ENCODE data around the gene MSMB. TPM values are rescaled to one million over a fixed set of nuclear protein-coding genes. Genes with fewer than 3 reads are reported as not detected.

The MSMB gene
- total and polyA plus RNA-seq, 2 of the 8 experiments (the other 6 are each of a cell fraction or from before 2014, with no cell fraction given): not detected

DNA sequence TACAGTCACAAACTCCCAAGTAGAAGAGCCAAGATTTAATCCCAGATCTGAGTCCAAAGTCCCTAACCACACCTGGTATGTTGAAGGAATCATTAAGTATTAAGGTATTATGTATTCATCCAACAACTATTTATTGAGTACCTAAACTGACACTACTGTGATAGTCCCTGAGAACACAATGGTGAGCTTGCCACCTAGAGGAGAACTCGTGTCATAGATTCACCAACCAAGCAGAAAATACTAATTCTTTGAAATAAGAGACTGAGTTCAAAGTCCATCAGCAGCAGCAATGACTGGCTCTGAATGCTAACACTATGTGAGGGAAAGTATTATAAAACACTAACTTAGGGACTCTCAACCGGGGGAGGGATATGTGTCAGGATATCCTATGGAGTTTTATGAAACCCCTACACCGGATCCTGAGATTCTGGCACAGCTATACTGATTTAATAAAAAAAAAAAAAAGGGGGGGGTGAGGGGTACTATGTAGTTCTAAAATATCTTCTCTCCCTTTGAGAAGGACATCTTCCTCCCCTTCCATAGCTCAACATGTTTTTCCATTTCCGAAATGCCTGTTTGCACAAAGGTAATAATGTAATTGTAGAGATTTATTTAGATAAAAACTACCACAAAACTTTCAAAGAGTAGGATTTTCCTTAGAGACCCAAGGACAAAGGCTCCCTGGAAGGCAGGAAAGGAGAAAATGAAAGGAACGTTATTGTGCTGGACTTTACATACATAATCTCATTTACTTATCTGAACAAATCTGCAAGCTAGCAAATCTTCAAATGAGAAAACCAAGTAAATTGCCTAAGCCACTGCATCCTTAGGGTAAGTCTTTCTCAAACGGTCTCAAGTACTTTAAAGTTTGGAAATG lies 17.2 kb downstream of the MSMB start:
- H2BK5ac ChIP-seq (ENCODE audit: low read depth, low read length): no peak overlapping the region
- FAIRE-seq: no peak
- no peak overlapping the region for H3K23ac ChIP-seq (ENCODE audit: insufficient read length)
- no peak for DNase-seq (ENCODE audit: low read depth in 1 of 2, low spot score in 2 of 2)
- H3K79me1 ChIP-seq (ENCODE audit: low read depth, low read length): peaks cover 2% of the 10 kb centered on the region; the same call in 1 of the 2 replicates
- peak overlapping the region in 1 of 4 experiments; percentile 89; a peak in 2 of 8 replicates for H3K4me3 ChIP-seq (ENCODE audit: extremely low read depth in 1 of 4, insufficient read depth in 2 of 4, low read depth in 3 of 4, low read length in 4 of 4)
- no peak overlapping the region for H2BK120ac ChIP-seq (replicated peaks; ENCODE audit: low read depth, low read length)
- no peak overlapping the region for H4K91ac ChIP-seq (replicated peaks; ENCODE audit: insufficient read length, low read length)
- no peak overlapping the region for H2AK5ac ChIP-seq (ENCODE audit: low read depth, low read length)
- H4K5ac ChIP-seq (ENCODE audit: insufficient read length, low read depth, low read length): no peak overlapping the region
- H3K18ac ChIP-seq (ENCODE audit: extremely low read depth, low read length): no peak overlapping the region
- no peaks in the 10 kb centered on the region for H3K27me3 ChIP-seq (replicated peaks in 1 of 4; ENCODE audit: control insufficient read depth in 3 of 4, extremely low read depth in 1 of 4, insufficient read depth in 3 of 4, low read length in 3 of 4)
- no peak overlapping the region for H3K4ac ChIP-seq (replicated peaks; ENCODE audit: insufficient read length, low read depth, low read length)
- no peaks in the 10 kb centered on the region for H3K36me3 ChIP-seq (ENCODE audit: control insufficient read depth in 2 of 4, insufficient read depth in 4 of 4, low read length in 3 of 4)
- no peak overlapping the region for H2AFZ ChIP-seq (ENCODE audit: low read length)
- no peak overlapping the region for H3K27ac ChIP-seq (ENCODE audit: low read depth, low read length)
- H3K4me1 ChIP-seq (replicated peaks in 1 of 4; ENCODE audit: control insufficient read depth in 3 of 4, insufficient read depth in 4 of 4, low read length in 3 of 4): peaks cover 0 to 12% (median 3%) of the 10 kb centered on the region in 4 experiments; a peak in 5 of 7 replicates
- WGBS, 2 experiments (ENCODE audit: extremely low coverage in 1 of 2, insufficient coverage in 1 of 2, insufficient read length in 1 of 2, insufficient replicate concordance in 2 of 2, low coverage in 1 of 2, low lambda C conversion rate in 2 of 2, missing lambda C conversion rate in 1 of 2): 54% methylated on average over 6 of the region's 6 CpGs; no CpG with 5 or more reads in 1 of the 2 experiments
- no peak overlapping the region for H3K56ac ChIP-seq (replicated peaks; ENCODE audit: insufficient read length, low read depth, low read length)
- no peak overlapping the region for H2BK20ac ChIP-seq (ENCODE audit: low read length)
- peak overlapping the region; percentile 73 to 80; a peak in 2 of 4 replicates for H3K4me2 ChIP-seq (ENCODE audit: insufficient read depth in 1 of 2, low read depth in 2 of 2, low read length in 2 of 2)
- peaks cover 1 to 15% of the 10 kb centered on the region in 2 experiments for H4K20me1 ChIP-seq (replicated peaks in 1 of 2; ENCODE audit: control insufficient read depth in 1 of 2, insufficient read depth in 2 of 2, low read length in 2 of 2)
- no peak overlapping the region; a peak in 1 of 7 replicates for H3K9ac ChIP-seq (replicated peaks in 1 of 4; ENCODE audit: extremely low read depth in 1 of 4, low read depth in 3 of 4, low read length in 3 of 4)
- H3K79me2 ChIP-seq (ENCODE audit: control insufficient read depth in 1 of 2, insufficient read depth in 2 of 2, low read length in 2 of 2): peaks cover 0 to 48% of the 10 kb centered on the region in 2 experiments; a peak in 2 of 4 replicates
- CTCF ChIA-PET (ENCODE audit: partially characterized antibody): interaction anchor here (0.6 to 1.9 kb wide), 8 partner anchors 10 to 198 kb away, joined by 3 to 8 read pairs (median 4); no protein-coding TSS in a partner anchor
- no peaks in the 10 kb centered on the region for H3K9me3 ChIP-seq (ENCODE audit: insufficient read depth in 2 of 2, low read depth in 1 of 2, low read length in 1 of 2)
- no peak overlapping the region for H3K14ac ChIP-seq (ENCODE audit: insufficient read length)
- no peak overlapping the region for H2BK15ac ChIP-seq (ENCODE audit: low read length)
- H3K23me2 ChIP-seq (ENCODE audit: low read depth, low read length): peaks cover 4% of the 10 kb centered on the region; the same call in 1 of the 2 replicates
- POLR2A ChIA-PET (ENCODE audit: partially characterized antibody): interaction anchor here (0.6 to 0.8 kb wide), 2 partner anchors 14 to 18 kb away, joined by 3 to 4 read pairs; no protein-coding TSS in a partner anchor
- H4K8ac ChIP-seq (ENCODE audit: extremely low read depth, insufficient read depth, low read length): no peak overlapping the region
- no peak overlapping the region for H2BK12ac ChIP-seq (ENCODE audit: low read depth, low read length)
- no peak for TF ChIP-seq CBX8 (IDR thresholded peaks at IDR 0.05; ENCODE audit: borderline replicate concordance, low read depth, low read length)
- no peak for TF ChIP-seq RXRA (IDR thresholded peaks at IDR 0.05; ENCODE audit: insufficient read depth, low read depth, low read length)
- no peak for TF ChIP-seq HDAC2 (IDR thresholded peaks at IDR 0.05; ENCODE audit: borderline replicate concordance in 1 of 2, low read depth in 2 of 2, low read length in 2 of 2)
- no peak for TF ChIP-seq SIX5 (IDR thresholded peaks at IDR 0.05; ENCODE audit: low read depth, low read length)
- TF ChIP-seq RAD21 (IDR thresholded peaks at IDR 0.05 in 1 of 2, conservative IDR thresholded peaks at IDR 0.05 in 1 of 2; ENCODE audit: low read depth in 2 of 2, low read length in 2 of 2): peak; percentile 74 to 78
- TF ChIP-seq BACH1 (IDR thresholded peaks at IDR 0.05; ENCODE audit: low read length): no peak
- no peak for TF ChIP-seq EGR1 (IDR thresholded peaks at IDR 0.05; ENCODE audit: borderline replicate concordance, low read depth, low read length)

All from H1 (cell line).